ENCODE data around the gene MRPL36.

- TF ChIP-seq POLR2A (IDR thresholded peaks at IDR 0.05; ENCODE audit: low read depth, low read length) (peak; percentile 80), POLR2AphosphoS5 (IDR thresholded peaks at IDR 0.05; ENCODE audit: low read depth, low read length) (peak; percentile 69; the same call in 1 of the 2 replicates)
Measured at GRCh38 chr5:1801222-1801966, 1.8 kb upstream of the MRPL36 start, which contains the start of gene NDUFS6.

All from GM12892 (cell line).